ENCODE results near the gene CST3.

The CST3 gene

DNA sequence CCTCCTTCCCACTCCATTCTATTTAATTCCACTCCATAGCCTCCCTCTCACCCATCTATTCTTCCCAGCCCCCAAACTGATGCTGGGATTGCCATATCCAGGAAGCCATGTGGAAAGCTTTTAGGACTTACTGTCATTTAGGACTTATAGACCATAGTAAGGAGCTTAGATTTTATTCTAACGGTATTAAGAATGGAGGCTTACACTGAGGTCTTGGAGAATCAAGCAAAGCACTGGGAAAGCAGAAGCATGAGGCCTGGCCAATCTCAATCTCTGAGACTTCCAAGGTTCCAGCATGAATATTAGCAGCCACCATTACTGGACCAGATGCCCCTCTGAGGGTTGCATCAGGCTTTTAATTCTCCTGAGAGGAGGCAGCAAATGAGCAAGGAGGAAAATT lies 33.4 kb downstream of the CST3 start:
- DNase-seq (ENCODE audit: low read depth in 2 of 2, low spot score in 1 of 2) = no peak

DNA sequence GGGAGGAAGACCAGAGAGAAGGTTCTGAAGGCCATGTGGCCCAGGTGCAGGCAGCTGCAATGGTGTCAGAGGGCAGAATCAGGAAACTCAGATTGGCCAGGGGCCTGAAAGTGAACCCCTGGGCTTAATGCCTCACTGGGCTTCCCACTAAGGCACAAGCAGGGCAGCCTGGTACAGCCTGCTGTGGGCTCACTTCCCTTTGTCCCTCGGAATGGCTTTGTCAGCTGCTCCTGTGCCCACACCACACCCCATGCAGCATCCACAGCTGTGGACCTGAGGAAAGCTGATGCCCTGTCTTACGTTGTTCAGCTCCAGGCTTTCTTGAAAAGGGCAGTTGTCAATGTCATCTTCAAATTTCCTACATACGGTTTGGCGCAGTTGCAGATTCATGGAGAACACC lies 34.4 kb downstream of the CST3 start:
- no peak for DNase-seq (ENCODE audit: low read depth in 2 of 2, low spot score in 1 of 2)

DNA sequence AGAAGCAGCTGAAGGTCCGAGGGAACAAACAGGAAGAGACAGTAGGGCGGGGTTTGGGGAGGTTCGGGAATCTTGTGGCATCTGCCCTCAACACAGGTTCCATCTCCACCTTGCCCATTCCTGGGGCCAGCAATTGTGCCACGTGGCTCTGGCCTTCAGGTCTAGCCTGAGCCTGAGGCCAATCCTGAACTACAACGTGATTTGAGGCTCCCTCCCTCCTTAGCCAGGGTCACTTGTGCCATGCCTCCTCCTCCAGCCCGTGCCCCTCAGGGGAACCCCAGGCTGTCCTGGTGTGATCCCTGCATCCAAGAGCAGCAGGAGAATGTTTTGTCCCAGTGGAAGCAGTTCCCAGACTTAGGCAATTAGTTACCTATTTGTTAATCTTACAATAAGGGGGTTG lies 35.1 kb downstream of the CST3 start:
- DNase-seq (ENCODE audit: low read depth in 2 of 2, low spot score in 1 of 2) = no peak

DNA sequence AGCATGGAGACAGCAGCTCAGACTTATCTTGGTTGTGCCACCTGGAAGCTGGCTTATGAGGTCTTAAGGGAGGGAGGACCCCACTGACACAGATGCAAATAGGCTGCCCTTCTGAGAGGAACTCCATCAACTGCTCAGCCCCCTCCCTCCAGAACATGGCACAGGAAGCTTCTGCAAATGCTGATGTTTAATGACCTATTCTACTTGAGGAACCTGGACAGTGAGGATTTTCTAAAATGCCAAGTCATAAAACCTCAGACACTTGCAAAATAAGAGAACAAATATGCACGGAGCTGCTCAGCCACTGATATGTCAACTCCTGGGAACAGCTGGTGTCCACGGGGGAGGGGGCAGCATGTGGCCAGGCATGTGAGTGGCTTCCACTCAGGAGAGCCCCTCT lies 35.5 kb downstream of the CST3 start:
- no peak for DNase-seq (ENCODE audit: low read depth in 2 of 2, low spot score in 1 of 2)

DNA sequence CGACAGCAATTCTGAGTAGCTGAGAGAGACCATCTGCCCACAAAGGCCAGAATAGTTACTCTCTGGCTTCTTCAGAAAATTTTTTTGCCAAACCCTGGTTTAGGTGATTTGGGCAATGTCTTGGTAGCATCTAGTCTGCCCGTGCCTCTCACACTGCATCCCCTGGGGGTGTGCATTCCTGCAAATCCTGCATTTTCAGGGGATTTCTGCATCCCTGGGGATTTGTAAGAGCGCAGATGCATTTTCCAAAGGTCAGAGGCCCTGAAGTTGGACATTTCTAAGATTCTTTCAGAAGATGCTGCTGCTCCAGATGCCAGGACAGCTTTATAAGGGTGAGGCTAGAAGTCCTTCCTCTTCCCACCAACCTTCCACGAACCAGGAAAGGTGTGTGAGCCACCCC lies 36.0 kb downstream of the CST3 start:
- DNase-seq (ENCODE audit: low read depth in 2 of 2, low spot score in 1 of 2) = no peak

GRCh38 chr20:23598481-23598880 lies 39.3 kb downstream of the CST3 start:
- DNase-seq (ENCODE audit: low read depth in 2 of 2, low spot score in 1 of 2) = no peak

- DNase-seq (ENCODE audit: low read depth in 2 of 2, low spot score in 1 of 2) = no peak
Measured at GRCh38 chr20:23596579-23597250, 41.0 kb downstream of the CST3 start.

- DNase-seq (ENCODE audit: low read depth in 2 of 2, low spot score in 1 of 2) = no peak
Measured at GRCh38 chr20:23595941-23596340, 41.8 kb downstream of the CST3 start.

GRCh38 chr20:23588434-23589403 lies 49.0 kb downstream of the CST3 start:
- DNase-seq (ENCODE audit: low read depth in 2 of 2, low spot score in 1 of 2) = no peak

- DNase-seq (ENCODE audit: low read depth in 2 of 2, low spot score in 1 of 2) = no peak
Measured at GRCh38 chr20:23587631-23588030, 50.1 kb downstream of the CST3 start.

DNA sequence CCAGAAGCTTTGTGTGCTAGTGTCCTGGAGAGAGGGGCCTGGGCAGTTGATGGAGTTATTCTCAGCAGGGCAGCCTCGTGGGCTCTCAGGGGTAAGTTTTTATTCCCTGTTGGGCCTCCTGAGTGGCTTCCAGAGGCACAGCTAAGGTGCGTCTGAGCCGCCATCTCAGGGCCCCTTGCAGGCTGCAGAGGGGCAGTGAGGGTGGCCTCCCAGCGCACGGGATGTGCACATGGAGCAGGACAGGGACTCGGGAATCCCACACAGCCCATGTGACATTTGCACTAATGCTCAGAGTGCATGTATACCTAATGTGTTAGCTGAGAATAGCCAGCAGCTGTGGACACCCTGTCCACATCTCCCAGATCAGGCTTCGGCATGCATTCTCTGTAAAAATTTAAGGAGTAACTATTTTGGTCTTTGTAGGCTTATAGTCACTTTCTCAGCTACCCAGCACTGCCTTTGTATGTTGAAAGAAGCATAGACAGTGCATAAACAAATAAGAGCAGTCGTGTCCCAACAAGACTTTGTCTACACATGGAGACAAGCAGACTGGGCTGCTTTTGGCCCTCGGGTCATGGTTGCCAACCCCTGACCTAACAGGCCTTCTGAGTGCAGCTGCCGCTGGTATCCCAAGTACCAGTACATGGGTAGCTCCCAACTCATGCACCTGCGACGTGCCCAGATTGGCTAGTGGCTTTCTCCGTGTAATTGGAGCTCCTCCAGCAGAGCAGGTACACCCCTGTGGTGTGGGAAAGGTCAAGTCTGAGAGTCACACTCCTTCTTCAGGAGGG lies 50.8 kb downstream of the CST3 start:
- no peak for DNase-seq (ENCODE audit: low read depth in 2 of 2, low spot score in 1 of 2)

GRCh38 chr20:23585808-23586734 lies 51.7 kb downstream of the CST3 start:
- no peak for DNase-seq (ENCODE audit: low read depth in 2 of 2, low spot score in 1 of 2)

DNA sequence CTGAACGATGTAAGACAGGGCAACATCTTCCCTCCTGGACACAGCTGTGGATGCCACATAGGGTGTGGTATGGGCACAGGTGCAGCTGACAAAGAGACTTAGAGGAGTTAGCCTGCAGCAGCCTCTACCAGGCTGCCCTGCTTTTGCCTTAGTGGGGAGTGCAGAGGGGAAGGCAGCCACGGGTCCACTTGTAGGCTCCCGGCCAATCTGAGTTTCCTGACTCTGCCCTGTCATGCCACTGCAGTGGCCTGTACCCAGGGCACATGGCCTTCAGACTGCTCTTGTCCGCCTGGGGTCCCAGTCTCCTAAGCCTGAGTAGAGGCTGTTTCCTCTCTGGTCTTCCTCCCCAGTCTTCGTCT lies 52.3 kb downstream of the CST3 start:
- DNase-seq (ENCODE audit: low read depth in 2 of 2, low spot score in 1 of 2) = no peak

GRCh38 chr20:23584434-23585199 lies 53.1 kb downstream of the CST3 start:
- no peak for DNase-seq (ENCODE audit: low read depth in 2 of 2, low spot score in 1 of 2)

Data from stimulated activated CD8-positive, alpha-beta memory T cell treated with anti-CD3 and anti-CD28 coated beads, Interleukin-4, amount 100 ng/mL, for 1 hour (primary cell).